ENCODE results near the gene C1QB.

GRCh38 chr1:22641906-22642636, 11.0 kb upstream of the C1QB start:
- peak; percentile 74 for TF ChIP-seq CTCF (IDR thresholded peaks at IDR 0.05; ENCODE audit: low read depth, low read length)
- TF ChIP-seq EZH2phosphoT487 (IDR thresholded peaks at IDR 0.05; ENCODE audit: low read depth): no peak
